Astrocyte of the spinal cord (primary cell): ENCODE measurements around the gene PHF19.
A peak's percentile ranks its signal among the peaks of the same experiment; 100 is the strongest.

Source experiments
- DNase-seq: peaks from one replicate; pipeline ENCODE4 v3.0.0; 2011; ENCODE audit warnings: low read depth, low spot score
- H3K4me3 ChIP-seq: 2 replicates; pipeline ENCODE4 v1.5.1; 2011; ENCODE audit warnings: low read depth, mild to moderate bottlenecking, low read length, moderate library complexity
- in situ Hi-C: cut with HindIII; loops from 2 replicates; pipeline ENCODE4 v1.10.0; 2017; ENCODE audit warnings: low sequenced_read_pairs
- TF ChIP-seq, protein P1 (sequence below): IDR thresholded peaks from 2 replicates; pipeline ENCODE4 v1.5.1; 2012; ENCODE audit warnings: low read depth, mild to moderate bottlenecking, low read length, inconsistent platforms

The PHF19 gene

DNA sequence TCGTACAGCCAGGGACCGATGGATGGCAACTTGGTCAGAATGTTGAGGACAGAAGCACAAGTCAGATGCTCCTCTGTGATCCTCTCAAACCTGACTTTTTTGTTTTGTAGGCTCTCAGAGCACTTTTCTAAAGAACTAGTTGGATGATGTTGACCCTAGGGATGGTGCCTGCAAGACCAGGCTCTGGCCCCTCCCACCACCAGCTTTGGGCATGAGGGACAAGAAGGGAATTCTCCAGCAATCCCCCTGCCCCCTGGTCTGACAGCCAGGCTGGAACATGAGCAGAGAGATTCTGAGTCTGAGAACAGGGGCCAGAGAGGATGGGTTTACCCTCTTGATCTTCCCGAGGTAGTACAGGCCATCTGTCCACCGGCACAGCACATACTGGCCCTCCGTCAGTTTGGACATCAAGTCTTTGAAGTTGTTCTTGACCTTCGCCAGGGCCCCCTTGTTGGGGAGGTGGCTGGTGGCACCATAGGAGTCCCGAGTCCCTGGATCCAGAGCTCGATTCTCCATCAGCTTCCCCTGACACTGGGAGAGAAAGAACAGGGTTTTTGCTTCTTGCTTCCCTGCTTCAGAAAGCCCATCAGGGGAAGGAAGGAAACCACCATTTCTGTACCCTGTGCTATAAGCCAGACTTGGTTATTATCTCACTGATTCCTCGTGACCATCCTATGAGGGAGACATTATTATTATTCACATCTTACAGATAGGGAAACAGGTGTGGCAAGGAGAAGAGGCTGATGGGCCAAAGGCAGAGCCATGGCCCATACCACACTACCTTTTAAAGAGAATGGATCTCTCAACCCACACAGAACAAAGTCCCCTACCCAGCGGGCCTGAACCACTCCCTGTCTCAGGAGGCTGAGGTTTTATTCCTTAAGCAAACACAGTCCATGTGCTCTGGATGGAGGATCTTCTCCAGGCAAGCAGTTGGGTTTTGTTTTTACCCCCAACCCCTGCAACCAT, 2.5 kb downstream of the PHF19 start:
- in situ Hi-C loops: no loop called here
- TF ChIP-seq, protein P1, sequence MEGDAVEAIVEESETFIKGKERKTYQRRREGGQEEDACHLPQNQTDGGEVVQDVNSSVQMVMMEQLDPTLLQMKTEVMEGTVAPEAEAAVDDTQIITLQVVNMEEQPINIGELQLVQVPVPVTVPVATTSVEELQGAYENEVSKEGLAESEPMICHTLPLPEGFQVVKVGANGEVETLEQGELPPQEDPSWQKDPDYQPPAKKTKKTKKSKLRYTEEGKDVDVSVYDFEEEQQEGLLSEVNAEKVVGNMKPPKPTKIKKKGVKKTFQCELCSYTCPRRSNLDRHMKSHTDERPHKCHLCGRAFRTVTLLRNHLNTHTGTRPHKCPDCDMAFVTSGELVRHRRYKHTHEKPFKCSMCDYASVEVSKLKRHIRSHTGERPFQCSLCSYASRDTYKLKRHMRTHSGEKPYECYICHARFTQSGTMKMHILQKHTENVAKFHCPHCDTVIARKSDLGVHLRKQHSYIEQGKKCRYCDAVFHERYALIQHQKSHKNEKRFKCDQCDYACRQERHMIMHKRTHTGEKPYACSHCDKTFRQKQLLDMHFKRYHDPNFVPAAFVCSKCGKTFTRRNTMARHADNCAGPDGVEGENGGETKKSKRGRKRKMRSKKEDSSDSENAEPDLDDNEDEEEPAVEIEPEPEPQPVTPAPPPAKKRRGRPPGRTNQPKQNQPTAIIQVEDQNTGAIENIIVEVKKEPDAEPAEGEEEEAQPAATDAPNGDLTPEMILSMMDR: no peak
- H3K4me3 ChIP-seq: no peak overlapping the region
- no peak for DNase-seq

DNA sequence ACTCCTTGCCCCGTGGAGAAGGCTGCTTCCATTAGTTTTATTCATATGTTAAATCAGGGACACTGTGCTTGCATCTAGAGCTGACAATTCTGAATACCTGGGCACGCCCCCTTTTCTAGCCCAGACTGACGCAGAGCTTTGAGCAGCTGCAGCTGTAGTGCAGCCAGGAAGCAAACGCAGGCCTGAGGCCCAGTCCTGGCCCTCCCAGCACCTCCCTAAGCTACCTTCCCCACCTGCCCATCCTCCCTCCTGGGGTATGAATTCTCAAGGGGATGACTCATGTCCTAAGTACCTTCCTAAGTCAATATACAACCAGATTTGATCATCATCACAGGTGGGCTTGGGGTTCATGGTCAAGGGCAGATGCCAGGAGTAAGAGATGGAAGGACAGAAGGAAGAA, 3.5 kb downstream of the PHF19 start:
- in situ Hi-C loops: no loop called here
- H3K4me3 ChIP-seq: no peak overlapping the region
- no peak for DNase-seq
- TF ChIP-seq, protein P1: no peak

DNA sequence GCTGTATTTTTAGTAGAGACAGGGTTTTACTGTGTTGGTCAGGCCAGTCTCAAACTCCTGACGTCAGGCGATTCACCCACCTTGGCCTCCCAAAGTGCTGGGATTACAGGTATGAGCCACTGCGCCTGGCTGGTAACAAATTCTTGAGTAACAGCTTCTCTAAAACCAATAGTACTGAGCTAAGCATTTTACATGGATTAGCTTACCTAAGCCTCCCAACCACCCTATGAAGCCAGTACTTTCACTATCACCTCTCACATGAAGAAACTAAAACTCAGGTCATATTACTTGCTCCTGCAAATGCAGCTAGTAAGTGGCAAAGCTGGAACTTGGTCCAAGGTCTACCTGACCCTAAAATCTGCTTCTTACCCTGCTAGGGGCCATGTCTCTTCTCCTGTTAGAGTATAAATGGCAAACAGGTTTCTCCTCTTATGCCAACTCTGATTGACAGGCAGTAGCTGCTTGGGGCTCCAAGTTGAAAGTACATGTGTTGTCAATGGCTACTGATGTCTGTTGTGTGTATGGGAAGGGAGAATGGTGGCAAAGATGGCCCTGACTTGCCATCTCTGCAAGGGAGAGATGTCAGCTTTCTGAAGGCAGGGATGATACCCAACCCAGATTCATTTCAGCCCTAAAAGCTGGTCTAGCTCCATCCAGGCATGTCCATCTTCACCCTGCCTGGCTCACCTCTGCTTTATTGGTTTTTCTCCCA, 4.0 kb downstream of the PHF19 start:
- TF ChIP-seq, protein P1: no peak
- no peak for DNase-seq
- in situ Hi-C loops: no loop called here
- no peak overlapping the region for H3K4me3 ChIP-seq

DNA sequence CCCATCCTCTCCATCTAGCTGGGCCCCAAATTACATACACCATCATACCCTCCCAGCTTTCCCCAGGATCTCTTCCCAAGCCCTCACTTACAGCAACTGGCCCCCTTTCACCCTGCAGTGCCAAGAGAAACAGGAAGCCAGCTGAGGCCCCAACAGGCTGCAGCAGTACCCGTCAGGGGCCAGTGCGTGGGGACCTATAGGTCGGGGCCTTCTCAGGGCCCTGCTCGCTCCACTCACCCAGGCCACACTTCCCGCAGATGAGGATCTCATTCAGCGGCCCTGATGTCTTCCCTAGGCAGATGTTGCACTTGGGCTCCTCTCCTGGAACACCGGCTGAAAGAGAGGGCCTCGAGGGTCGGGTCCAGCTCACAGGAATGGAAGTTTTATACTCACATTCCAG, 6.8 kb downstream of the PHF19 start:
- TF ChIP-seq, protein P1: no peak
- no peak overlapping the region for H3K4me3 ChIP-seq
- in situ Hi-C loops: no loop called here
- DNase-seq: no peak

DNA sequence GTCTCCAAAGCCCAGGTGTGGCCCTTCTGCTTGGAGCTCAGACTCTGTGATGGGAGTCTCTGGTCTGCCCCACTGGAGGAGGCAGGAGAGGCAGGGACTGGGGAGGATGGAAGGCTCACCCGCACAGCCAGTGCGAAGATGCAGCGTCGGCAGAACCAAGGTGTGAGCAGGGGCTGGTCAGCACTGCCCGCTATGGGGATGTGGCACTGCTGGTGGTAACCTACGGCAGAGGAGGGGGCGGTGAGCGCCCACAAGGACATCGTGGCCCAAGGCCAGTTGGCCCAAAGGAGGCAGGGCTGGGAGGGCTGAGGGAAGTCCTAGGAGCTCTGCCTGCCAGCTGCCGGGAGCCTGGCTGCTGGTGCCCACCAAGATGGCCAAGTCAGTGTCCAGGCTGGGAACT, 7.3 kb downstream of the PHF19 start:
- TF ChIP-seq, protein P1: no peak
- no peak overlapping the region for H3K4me3 ChIP-seq
- no peak for DNase-seq
- in situ Hi-C loops: no loop called here

DNA sequence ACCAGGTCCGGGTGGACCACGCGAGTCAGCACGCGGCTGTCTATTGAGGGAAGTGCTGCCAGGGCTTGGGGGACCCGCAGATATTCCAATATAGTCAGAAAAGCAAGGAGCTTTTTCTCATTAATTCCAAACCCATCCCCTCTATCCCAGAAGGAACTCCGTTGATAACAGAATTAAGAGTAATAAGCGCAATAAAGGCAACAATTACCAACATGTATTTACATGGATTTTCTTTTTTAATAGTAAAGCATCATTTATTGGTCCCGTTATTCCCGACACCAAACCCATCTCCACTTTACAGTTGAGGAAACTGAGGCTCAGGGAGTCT, 7.7 kb downstream of the PHF19 start:
- in situ Hi-C loops: no loop called here
- peak overlapping the region; percentile 37 for H3K4me3 ChIP-seq
- DNase-seq: no peak
- TF ChIP-seq, protein P1: no peak
